ENCODE measurements around the gene RBM38.
"Not testable (repeated sequence)": the region's sequence is repeated elsewhere in the genome, so short reads cannot be mapped to it uniquely, and the experiment has no call there.

RBM38 gene

DNA sequence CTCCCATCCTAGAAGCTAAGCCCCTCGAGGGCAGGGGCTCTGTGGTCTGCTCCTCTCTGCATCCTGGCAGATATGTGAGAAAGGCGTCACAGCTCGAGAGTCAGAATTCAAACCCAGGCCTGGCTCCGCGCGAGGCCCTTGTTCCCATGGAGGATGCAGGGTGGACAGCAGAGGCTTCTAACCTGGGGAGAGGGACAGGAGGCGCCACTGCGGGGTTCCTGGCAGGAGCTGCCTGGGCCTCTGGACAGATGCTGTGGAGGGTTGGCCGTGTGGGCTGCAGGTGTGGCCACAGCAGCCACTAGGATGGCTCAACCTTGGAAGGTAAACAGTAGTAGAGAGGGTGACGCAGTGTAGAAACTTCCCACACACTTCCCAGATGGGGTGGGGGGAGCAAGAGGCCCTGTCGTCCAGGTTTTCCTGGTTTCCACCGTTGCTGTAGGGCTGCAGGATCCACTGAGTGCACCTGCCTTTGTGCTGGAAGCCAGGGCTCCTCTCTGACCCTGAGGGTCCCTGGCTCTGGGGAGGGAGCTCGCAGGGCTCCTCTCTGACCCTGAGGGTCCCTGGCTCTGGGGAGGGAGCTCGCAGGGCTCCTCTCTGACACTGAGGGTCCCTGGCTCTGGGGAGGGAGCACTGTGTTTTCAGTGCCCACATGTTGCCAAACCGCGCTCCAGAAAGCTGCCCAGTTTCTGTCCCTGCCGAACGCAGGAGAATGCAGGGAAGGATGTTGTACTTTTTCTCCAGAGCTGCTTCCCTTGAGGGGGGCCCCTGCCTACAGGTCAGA is 14.2 kb downstream of the RBM38 start:
- DNase-seq, result no peak

DNA sequence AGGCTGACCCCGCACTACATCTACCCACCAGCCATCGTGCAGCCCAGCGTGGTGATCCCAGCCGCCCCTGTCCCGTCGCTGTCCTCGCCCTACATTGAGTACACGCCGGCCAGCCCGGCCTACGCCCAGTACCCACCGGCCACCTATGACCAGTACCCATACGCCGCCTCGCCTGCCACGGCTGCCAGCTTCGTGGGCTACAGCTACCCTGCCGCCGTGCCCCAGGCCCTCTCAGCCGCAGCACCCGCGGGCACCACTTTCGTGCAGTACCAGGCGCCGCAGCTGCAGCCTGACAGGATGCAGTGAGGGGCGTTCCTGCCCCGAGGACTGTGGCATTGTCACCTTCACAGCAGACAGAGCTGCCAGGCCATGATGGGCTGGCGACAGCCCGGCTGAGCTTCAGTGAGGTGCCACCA is 16.4 kb downstream of the RBM38 start:
- no peak for DNase-seq

DNA sequence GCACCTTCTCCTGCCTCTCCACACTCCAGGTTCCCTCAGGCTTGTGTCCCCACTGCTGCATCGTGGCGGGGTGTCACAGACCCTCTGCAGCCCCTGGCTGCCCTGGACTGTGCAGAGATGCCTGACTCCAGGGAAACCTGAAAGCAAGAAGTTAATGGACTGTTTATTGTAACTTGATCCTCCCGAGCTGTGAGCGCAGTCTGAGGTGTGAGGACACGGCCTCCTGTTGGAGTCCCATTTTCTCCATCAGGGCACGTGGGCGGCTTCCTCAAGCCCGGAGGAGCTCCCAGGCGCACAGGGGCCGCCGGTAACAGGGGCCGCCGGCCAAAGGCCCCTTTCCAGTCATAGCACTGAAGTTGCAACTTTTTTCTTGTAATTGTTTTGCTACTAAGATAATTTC is 16.9 kb downstream of the RBM38 start:
- DNase-seq, result no peak

DNA sequence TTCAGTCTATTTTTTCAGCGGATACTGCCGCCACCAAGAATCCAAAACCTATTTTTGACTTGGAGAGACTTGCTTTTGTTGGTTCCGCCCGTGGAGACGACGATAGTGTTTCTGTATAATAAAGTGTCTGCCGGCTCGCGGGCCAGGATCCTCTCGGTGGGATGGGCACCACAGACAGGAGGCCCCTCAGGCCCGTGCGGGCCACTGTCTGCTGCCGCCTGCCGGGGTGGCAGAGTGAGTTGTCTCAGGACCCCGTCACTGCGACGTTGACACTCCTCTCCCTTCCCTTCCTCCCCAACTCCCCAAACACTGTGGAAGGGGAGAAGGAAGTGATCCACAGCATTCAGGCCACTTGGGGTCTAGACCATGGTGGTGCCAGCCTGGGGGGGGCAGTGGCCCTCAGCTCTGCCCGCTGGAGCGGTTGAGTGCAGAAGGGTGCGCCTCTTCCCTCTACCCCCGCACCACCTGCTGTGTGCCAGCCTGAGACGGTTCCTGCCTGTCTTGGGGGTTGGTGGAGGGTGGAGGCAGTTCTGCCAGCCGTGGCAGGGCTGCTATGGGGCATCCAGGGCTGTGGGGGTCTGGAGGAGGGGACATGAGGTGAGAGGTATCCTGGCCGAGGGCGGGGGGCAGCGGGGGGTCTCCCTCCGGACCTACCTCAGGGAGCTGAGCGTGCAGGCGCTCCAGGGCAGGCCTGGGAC is 17.5 kb downstream of the RBM38 start:
- no peak for DNase-seq

DNA sequence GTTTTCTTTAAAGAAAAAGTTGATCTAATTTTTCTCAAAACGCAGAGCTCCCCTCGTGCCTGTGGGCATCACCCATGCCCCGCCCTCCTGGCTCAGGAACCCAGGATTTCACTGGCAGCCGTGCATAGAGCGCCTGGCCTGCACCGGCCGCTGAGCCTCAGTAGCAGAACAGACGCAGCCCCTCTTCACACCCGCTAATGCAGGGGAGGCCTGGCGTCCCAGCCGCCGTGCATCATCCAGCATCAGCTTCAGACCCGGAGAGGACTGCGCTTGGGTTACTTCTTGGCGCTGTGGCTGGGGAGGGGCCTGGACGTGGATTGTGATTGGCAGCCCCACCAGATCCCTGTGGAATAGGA is 18.1 kb downstream of the RBM38 start:
- DNase-seq, result no peak

DNA sequence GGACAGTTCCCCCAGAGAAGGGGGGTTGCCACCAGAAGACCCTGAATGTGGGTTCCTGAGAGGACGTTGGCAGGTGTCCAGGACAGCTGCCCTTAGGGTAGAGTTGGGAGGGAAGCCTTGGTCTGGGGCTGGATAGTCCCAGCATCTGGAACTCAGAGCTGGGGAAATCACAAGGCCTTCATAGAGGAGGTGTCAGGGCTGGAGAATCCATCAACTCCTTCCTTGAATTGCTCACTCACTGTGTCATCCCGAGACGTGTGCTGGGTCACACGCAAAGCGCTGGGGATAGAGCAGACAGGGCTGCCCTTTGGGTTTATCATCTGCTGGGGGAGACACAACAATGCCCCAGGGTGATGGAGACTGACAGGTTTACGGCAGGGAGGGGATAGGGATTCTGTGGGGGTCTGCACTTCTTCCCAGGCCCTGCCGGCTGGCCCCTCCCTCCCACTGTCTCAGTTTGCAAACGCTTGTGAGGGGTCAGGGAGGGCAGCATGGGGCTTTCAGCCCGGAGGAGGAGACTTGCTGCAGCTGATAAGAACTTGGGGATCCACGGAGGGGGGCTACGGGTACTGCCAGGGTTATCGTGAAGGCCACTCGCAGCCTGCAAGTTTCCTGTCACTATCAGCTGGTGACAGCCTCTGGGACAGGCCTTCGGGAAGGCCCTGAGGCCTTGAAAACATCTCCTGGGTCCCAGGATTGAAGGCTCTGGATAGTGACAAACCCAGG is 18.6 kb downstream of the RBM38 start:
- no peak for DNase-seq

DNA sequence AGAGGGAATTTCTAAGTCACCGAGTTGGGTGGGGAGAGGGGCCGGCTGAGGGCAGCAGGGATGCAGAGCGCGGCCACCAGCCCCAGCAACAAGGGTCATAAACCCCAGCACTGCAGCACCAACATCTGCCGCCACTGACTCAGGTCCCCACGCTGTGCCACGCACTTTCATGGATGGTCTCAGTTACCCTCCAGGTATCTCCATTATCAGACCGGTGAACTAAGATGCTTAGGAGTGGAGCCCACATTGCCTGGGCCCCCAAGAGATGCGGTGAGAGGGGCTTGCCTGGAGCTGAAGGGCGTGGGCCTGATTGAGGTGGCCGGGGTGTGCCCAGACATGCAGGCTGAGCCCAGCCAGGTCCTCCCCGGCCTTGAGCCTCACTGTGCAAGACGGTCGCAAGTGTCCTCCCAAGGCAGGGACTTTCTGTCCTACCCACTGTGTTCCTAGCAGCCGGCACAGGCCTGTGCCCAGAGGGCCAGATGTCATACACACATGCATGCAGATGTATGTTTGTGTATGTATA is 19.3 kb downstream of the RBM38 start:
- no peak for DNase-seq

DNA sequence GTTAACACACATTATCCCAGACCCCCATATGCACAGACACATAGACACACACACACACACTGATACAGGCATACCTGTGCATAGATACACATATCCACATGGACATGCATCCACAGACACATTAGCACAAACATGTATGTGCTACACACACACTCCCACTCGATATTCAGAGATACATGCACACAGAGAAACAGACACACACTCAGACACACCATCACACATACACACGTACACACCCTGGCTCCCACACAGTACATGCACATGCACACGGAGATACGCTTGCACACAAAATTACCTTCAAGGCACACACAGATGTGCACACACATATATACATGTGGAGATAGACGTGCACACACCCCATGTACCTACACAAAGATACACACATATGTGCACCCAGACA is 19.7 kb downstream of the RBM38 start:
- no peak for DNase-seq

DNA sequence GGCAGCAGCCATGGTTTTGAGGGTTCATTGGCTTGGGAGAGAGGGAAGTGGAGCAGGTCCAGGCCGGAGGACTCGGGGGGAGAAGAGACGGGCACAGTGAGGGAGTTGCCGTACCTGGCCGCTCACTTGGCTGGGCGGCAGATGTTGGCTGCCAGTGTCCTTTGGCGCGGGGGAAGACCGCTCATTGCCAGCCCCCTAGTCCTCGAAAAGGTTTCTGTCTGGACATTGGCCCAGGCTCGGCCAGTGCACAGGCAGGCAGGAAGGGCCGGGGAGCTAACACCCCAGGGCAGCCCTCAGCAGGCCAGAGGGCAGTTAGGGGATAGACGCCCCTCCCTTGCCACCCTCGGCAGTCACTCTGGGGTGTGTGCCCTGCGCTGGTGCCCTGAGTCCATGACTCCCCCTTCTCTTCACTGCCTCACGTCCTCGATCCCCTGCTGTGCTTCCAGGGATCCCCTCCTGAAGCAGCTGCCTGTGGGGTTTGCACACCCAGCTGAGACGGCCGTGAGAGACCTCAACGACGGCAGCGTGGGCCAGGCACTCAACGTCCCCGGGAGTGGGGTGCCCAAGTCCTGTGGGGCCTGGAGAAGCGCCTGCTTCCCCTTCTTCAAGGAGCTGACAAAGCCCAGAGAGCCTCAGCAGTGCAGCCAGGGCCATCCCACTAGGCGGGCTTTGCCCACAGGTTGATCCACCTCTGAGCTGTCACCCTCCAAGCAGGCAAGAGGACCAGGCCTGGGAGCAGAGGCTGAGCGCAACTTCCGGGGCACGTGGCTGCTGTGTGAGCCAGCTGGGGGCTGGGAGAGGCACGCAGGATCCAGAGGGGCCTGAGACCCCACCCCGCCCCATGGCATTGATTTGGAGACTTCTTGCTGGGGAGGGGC is 20.4 kb downstream of the RBM38 start:
- DNase-seq, result no peak

DNA sequence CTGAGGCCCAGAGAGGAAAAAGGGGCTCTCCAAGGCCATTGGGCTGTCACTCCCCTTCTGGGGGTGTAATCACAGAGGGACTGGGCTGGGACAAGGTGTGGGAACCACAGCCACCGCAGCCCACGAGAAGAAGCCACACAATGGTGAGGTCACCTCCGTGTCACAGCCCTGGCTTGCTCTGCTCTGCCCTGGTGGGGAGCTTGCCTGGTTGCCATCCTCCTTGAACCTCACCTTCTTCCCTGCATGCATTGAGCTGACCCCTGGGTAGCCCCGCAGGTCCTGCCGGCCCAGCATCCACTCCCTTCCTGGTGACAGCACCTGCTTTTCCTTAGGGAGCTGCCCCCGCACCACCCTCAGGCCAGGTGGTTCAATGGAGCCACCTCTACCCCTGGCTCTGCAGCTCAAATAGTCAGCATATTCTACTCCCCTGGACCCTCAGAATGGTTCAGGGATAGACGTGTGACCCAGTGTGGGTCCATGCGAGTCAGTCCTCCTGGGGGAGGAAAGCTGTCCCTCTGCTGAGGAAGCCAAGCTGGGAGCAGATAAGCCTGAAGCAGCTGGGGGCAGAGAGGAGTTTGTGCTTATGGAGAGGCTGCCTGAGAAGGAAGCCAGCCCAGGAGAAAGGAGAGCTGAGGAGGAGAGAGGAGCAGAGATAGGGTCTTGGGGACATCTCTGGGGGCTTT is 21.3 kb downstream of the RBM38 start:
- DNase-seq, result no peak

DNA sequence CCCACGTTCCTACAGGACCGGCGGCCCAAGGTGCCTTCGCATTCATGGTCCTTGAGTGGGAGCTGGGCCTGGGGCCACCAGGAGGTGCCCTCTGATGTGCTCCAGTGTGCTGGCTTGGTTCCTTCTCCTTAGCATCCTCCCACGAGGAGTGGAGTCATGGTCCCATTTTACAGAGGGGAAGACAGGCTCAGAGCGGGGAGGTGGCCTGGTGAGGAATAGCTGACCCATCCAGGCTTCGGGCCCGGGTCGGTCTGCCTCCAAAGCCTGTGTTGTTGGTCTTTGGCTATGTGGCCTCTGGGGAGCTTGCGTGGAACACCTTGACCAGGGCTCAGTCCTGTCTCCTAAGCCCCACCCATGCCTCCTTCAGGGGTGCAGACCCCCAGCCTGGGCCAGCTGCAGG is 22.8 kb downstream of the RBM38 start:
- no peak for DNase-seq

DNA sequence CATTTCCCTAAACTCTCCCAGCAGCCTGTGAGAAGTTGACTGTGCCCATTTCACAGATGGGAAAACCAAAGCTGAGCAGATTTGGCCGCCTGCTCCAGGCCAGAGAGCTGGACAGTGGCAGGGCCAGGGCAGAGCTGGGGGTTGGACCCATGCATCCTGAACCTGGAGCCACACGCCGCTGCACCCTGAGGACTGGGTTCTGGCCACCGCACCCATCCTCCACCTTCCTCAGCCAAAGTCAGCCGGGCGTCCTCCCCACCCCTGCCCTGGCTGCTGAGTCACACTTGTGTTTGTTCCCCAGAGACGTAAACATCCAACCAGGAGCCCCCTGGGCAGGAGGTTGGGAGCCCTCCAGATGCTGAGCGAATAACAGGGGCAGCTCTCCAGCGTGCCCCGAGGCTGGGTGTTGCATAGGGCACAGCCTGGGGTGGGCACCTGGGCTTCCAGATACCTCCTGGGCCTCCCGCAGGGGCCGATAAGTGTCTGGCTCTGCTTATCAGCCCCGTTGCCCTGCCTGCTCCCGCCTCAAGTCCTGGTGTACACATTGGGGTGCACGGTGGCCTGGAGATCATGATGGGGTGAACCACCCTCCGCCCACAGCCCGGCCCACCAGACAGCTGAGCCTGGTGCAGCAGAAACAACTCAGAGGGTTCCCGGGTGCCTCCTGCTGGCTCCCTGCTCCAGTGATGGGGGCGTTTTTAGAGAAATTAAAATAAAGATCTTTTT is 23.8 kb downstream of the RBM38 start:
- no peak for DNase-seq

DNA sequence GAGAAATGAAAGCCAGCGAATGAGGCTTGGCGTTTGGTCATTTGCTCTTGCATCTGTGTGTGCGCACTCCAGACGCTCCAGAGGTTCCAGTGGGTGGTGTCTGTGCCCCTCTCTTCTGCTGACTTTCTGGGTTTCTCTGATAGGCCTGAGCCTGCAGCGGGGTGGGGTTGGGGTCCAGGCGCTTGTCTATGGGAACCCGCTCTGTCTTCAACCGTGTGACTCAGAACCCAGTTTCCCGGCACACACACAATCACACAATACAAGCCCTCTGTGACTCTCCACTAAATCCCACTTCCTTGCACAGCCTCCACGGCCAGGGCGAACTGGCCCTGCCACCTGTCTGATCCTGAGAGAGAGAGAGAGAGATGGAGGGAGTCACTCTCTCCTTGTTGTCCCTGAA is 24.6 kb downstream of the RBM38 start:
- DNase-seq, result no peak

DNA sequence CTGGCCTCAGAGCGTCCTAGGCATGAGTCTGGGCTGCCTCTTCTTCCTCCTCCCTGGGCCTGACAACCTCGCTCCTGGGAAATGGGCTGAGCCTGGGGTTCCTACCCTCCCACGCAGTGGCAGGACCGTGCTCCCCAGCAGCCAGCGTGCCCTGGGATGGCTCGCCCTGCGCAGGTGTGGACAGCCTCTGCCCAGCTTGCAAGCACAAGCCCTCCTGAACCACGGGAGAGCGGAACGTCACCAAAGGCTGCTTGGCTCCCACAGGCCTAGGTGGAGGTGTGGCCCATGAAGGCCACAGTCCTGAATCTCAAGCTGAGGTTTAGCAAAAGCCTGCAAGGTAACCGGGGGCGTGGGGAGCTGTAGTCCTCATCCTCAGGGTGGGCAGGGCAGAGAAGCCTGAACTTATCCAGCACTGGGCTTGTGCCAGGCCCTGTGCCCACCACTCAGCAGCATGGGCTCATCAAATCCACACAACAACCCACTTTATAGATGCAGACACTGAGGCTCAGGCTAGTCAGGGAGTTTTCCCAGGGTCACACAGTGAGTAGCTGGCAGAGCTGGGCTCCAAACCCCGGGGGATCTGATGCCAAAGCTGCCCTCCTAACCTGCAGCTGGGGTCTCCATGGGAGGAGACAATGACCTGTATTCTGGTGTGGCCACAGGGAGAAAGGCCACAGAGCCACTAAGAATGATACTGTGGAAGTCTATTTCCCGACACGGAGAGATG is 25.3 kb downstream of the RBM38 start:
- DNase-seq, result no peak

DNA sequence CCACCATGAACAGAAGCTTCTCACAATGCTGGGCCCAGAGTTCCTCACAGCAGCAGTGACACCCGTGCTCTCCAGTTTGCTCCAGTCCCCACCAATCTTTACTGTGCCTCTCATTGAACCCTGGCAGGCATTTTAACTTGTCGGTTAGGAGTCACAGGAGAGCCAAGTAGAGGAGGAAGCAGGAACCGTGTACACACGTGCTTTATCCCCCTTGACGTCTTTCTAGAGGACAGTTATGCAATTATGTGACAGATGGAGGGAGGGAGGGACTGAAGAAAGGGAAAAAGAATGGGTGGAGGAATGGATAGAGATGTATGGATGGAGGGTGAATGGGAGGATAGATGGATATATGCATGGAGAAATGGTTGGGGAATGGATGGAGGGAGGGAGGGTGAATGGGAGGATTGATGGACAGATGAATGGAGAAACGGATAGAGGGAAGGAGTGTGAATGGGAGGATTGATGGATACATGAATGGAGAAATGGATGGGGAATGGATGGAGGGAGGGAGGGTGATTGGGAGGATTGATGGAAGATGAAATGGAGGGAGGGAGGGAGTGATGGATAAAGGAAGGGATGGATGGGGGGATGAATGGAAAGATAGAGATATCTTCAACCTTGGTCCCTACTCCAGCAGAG is 26.0 kb downstream of the RBM38 start:
- no peak for DNase-seq

DNA sequence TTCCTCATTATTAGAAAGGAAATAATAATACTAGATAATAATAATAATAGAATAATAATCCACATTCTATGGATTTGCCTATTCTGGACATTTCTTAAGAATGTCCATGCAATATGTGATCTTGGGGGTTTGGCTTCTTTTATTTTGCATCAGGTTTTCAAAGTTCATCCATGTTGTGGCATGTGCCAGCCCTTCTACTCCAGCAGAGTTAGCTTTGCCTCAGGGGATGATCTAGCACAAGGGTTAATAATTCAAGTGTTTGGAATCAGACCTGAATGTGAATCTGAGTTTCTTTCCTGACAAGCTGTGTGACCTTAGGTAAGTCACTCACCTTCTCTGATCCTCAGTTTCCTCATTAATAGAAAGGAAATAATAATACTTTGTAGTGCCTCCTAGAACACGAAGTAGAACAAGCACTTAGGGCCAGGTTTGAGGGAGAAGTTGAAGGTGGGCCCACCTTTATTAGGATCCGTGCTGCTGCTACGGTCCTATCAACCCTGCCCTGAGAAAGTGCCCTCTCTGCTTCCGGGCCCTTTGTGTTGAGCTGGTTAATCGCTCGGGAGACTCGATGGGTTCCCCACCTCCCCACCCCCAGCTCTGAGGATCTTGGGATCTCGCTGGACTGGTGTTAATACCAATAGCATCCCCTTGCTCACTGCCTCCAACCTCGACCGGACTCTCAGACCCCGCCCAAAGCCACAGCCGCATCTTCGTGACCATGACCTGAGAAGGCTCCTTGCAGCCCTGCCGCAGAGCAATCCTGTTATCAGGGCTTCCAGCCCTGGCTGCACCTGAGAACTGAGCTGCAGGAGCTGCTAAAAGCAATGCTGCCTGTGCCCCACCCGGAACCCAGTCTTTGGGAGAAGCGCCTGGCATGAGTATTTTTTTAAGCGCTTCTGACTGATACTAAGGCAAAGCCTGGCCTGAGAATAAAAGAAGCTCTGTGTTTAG is 26.9 kb downstream of the RBM38 start:
- DNase-seq, result no peak

DNA sequence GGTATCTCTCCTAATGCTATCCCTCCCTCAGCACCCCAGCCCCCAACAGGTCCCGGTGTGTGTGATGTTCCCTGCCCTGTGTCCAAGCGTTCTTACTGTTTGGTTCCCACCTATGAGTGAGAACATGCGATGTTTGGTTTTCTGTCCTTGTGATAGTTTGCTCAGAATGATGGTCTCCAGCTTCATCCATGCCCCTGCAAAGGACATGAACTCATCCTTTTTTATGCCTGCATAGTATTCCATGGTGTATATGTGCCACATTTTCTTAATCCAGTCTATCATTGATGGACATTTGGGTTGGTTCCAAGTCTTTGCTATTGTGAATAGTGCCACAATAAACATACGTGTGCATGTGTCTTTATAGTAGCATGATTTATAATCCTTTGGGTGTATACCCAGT is 28.3 kb downstream of the RBM38 start:
- not testable (repeated sequence) for DNase-seq

DNA sequence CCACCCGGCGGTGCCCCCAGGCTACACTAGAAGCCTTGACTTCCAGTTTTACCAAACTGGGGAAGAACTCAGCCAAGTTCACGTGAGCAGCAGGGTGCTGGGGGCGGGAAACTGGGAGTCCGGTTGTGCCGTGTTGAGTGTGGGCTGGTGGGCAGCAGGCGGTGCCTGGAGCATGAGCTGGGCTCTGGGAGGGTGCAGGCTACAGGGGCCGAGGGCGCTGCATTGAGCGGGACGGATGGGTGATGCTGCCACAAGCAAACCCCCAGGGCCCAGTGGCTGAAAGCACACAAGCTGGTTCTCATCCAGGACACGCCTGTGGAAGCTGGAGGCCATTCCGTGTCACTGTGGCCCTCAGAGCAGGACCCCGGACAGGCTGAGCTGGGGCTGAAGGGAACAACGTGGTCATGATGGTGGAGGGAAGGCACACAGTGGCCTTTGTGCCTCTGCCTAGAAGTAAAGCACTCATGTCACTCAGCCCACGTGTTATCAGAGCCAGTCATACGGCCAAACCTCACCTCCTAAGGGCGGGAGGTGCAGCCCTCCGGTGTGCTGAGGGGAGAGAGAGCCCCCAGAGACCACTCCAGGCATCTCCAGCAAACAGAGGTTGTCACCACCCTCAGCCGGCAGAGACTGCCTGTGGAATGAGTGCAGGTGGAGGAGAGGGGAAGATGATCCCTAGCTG is 29.5 kb downstream of the RBM38 start:
- no peak for DNase-seq
